ENCODE results near the gene ZNF654. TPM values are rescaled to one million over a fixed set of nuclear protein-coding genes. Genes with fewer than 3 reads are reported as not detected.

Gene ZNF654
- polyA plus RNA-seq, 1 donor (not counting 4 experiments of a cell fraction or from before 2014, with no cell fraction given) = 8.2 TPM

DNA sequence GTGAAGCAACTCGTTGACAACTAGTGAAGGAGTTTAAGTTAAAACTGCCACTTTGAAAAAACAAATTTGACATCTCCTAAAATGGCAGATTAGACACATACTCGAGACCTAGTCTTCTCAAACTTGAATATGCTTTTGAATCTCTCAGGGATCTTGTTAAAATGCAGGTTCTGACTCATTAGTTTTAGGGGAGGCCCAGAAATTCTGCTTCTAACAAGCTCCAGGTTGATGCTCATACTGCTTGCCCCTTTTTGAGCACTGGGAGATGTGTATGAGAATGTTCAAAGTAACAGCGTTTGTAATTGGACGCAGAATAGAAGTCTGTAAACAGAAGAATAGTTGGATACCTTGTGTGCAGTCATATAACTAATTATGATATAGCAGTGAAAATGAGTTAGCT, 92.3 kb downstream of the ZNF654 start:
- H3K4me1 ChIP-seq (ENCODE audit: control insufficient read depth, extremely low read depth, insufficient read depth, low read length) = peaks cover 14% of the 10 kb centered on the region
- no peak for TF ChIP-seq CTCF (optimal IDR thresholded peaks at IDR 0.05 in 1 of 3, IDR thresholded peaks at IDR 0.05 in 1 of 3, conservative IDR thresholded peaks at IDR 0.05 in 1 of 3; ENCODE audit: extremely low read depth in 1 of 3, insufficient read depth in 2 of 3, low read length in 3 of 3)
- no peak for TF ChIP-seq EZH2 (IDR thresholded peaks at IDR 0.05; ENCODE audit: low read length)
- no peaks in the 10 kb centered on the region for H4K20me1 ChIP-seq (ENCODE audit: control insufficient read depth, extremely low read depth, insufficient read depth, low read length)
- peaks cover 3 to 13% of the 10 kb centered on the region in 2 experiments for H3K36me3 ChIP-seq (ENCODE audit: control insufficient read depth in 2 of 2, extremely low read depth in 1 of 2, insufficient read depth in 2 of 2, low read length in 2 of 2)
- H3K4me2 ChIP-seq (ENCODE audit: control insufficient read depth, extremely low read depth, insufficient read depth, low read depth, low read length) = peak overlapping the region; percentile 79
- no peaks in the 10 kb centered on the region for H3K27me3 ChIP-seq (ENCODE audit: control insufficient read depth, extremely low read depth, insufficient read depth, low read length)
- no peak overlapping the region for H2AFZ ChIP-seq (ENCODE audit: control insufficient read depth, low read length)
- no peaks in the 10 kb centered on the region for H3K9me1 ChIP-seq (ENCODE audit: control insufficient read depth, extremely low read depth, insufficient read depth, low read length)
- H3K79me2 ChIP-seq (ENCODE audit: control insufficient read depth, insufficient read depth, low read length) = peaks cover 64% of the 10 kb centered on the region
- no peak overlapping the region for H3K9ac ChIP-seq (ENCODE audit: control insufficient read depth, extremely low read depth, insufficient read depth, low read length)
- no peak overlapping the region for H3K27ac ChIP-seq (ENCODE audit: control insufficient read depth, insufficient read depth, low read length)
- no peak for FAIRE-seq
- dilution Hi-C loops (cut with MboI; ENCODE audit: extremely low pct_ligation_motif_present, low sequenced_read_pairs) = no loop called here
- H3K4me3 ChIP-seq (ENCODE audit: control insufficient read depth in 2 of 3, extremely low read depth in 1 of 3, insufficient read depth in 2 of 3, low read depth in 1 of 3, low read length in 3 of 3) = peak overlapping the region; percentile 87 to 98 (median 94)
- no peak for DNase-seq (ENCODE audit: low read depth, low spot score)
- no peaks in the 10 kb centered on the region for H3K9me3 ChIP-seq (ENCODE audit: control insufficient read depth, low read depth, low read length)

- FAIRE-seq (no peak), DNase-seq (ENCODE audit: low read depth, low spot score) (no peak)
- H3K4me1 ChIP-seq (ENCODE audit: control insufficient read depth, extremely low read depth, insufficient read depth, low read length) = peaks cover 11% of the 10 kb centered on the region
- H3K27ac ChIP-seq (ENCODE audit: control insufficient read depth, insufficient read depth, low read length) = no peak overlapping the region
- H2AFZ ChIP-seq (ENCODE audit: control insufficient read depth, low read length) = no peak overlapping the region
- TF ChIP-seq EZH2 (IDR thresholded peaks at IDR 0.05; ENCODE audit: low read length) = no peak
- no peak for TF ChIP-seq CTCF (optimal IDR thresholded peaks at IDR 0.05 in 1 of 3, IDR thresholded peaks at IDR 0.05 in 1 of 3, conservative IDR thresholded peaks at IDR 0.05 in 1 of 3; ENCODE audit: extremely low read depth in 1 of 3, insufficient read depth in 2 of 3, low read length in 3 of 3)
- H3K27me3 ChIP-seq (ENCODE audit: control insufficient read depth, extremely low read depth, insufficient read depth, low read length) = no peaks in the 10 kb centered on the region
- H3K9ac ChIP-seq (ENCODE audit: control insufficient read depth, extremely low read depth, insufficient read depth, low read length) = no peak overlapping the region
- no peaks in the 10 kb centered on the region for H3K9me3 ChIP-seq (ENCODE audit: control insufficient read depth, low read depth, low read length)
- H3K9me1 ChIP-seq (ENCODE audit: control insufficient read depth, extremely low read depth, insufficient read depth, low read length) = no peaks in the 10 kb centered on the region
- H3K36me3 ChIP-seq (ENCODE audit: control insufficient read depth in 2 of 2, extremely low read depth in 1 of 2, insufficient read depth in 2 of 2, low read length in 2 of 2) = peaks cover 6 to 14% of the 10 kb centered on the region in 2 experiments
- H3K79me2 ChIP-seq (ENCODE audit: control insufficient read depth, insufficient read depth, low read length) = peaks cover 70% of the 10 kb centered on the region
- no peaks in the 10 kb centered on the region for H4K20me1 ChIP-seq (ENCODE audit: control insufficient read depth, extremely low read depth, insufficient read depth, low read length)
- dilution Hi-C loops (cut with MboI; ENCODE audit: extremely low pct_ligation_motif_present, low sequenced_read_pairs) = no loop called here
- H3K4me2 ChIP-seq (ENCODE audit: control insufficient read depth, extremely low read depth, insufficient read depth, low read depth, low read length) = no peak overlapping the region
- H3K4me3 ChIP-seq (ENCODE audit: control insufficient read depth in 2 of 3, extremely low read depth in 1 of 3, insufficient read depth in 2 of 3, low read depth in 1 of 3, low read length in 3 of 3) = no peak overlapping the region
Measured at GRCh38 chr3:88152841-88153240, 93.8 kb downstream of the ZNF654 start.

All from keratinocyte (primary cell).